HepG2 (cell line): Measurements from ENCODE around the gene GLIS2. TPM values are rescaled to one million over a fixed set of nuclear protein-coding genes. Genes with fewer than 3 reads are reported as not detected.

Experiments
- ADNP ChIP-seq: sonication (generic); formaldehyde crosslinking; IDR thresholded peaks from 2 replicates; pipeline ENCODE4 v1.4.0; 2020; ENCODE audit warnings: missing genetic modification reagents
- CEBPG ChIP-seq: IDR thresholded peaks from 2 replicates; pipeline ENCODE4 v1.6.1; 2016
- CENPX ChIP-seq: sonication (generic); formaldehyde crosslinking; IDR thresholded peaks from 2 replicates; pipeline ENCODE4 v1.9.0; 2021; ENCODE audit warnings: mild to moderate bottlenecking, missing genetic modification reagents, moderate library complexity
- CHCHD3 ChIP-seq: sonication (generic); formaldehyde crosslinking; IDR thresholded peaks from 2 replicates; pipeline ENCODE4 v1.8.0; 2022; ENCODE audit warnings: mild to moderate bottlenecking, missing genetic modification reagents, moderate library complexity
- FOXA3 ChIP-seq: IDR thresholded peaks from 2 replicates; pipeline ENCODE4 v1.6.1; 2016; ENCODE audit warnings: missing genetic modification reagents, missing compliant biosample characterization
- HDAC2 ChIP-seq: sonication (generic); formaldehyde crosslinking; IDR thresholded peaks from 2 replicates; pipeline ENCODE4 v1.4.0; 2020; ENCODE audit warnings: missing genetic modification reagents
- MAFG ChIP-seq: sonication (generic); formaldehyde crosslinking; IDR thresholded peaks from 2 replicates; pipeline ENCODE4 v1.5.1; 2020; ENCODE audit warnings: mild to moderate bottlenecking, missing genetic modification reagents
- MYC ChIP-seq: sonication (generic); formaldehyde crosslinking; IDR thresholded peaks from 2 replicates; pipeline ENCODE4 v1.9.0; 2021; ENCODE audit warnings: missing genetic modification reagents, borderline replicate concordance
- NCOA2 ChIP-seq: sonication (generic); formaldehyde crosslinking; IDR thresholded peaks from 2 replicates; pipeline ENCODE4 v1.8.0; 2022; ENCODE audit warnings: inconsistent platforms
- SOX13 ChIP-seq, 3 experiments: fragments of 450-650 bp in 1 of 3; sonication (generic) in 1 of 3; formaldehyde crosslinking in 1 of 3; IDR thresholded peaks in 2 of 3; conservative IDR thresholded peaks in 1 of 3; 2 replicates each; pipeline versions ENCODE4 v1.5.0 to v1.6.1; 2016 to 2020; ENCODE audit warnings: antibody characterized with exemption in 1 of 3, mild to moderate bottlenecking in 1 of 3, missing compliant biosample characterization in 1 of 3, missing genetic modification reagents in 1 of 3, moderate library complexity in 1 of 3
- SRSF4 ChIP-seq: fragments of 200-400 bp; formaldehyde crosslinking; IDR thresholded peaks from one replicate; pipeline ENCODE4 v1.6.1; 2018; ENCODE audit warnings: mild to moderate bottlenecking, low read depth, low read length, moderate library complexity; ENCODE audit not compliant: poor library complexity, severe bottlenecking
- ZNF317 ChIP-seq: sonication (generic); formaldehyde crosslinking; IDR thresholded peaks from 2 replicates; pipeline ENCODE4 v1.5.0; 2020; ENCODE audit warnings: mild to moderate bottlenecking, missing genetic modification reagents
- ZNF589 ChIP-seq: sonication (generic); formaldehyde crosslinking; conservative IDR thresholded peaks from 2 replicates; pipeline ENCODE4 v1.8.0; 2022; ENCODE audit warnings: mild to moderate bottlenecking, moderate library complexity, missing genetic modification reagents
- ZNF768 ChIP-seq: sonication (generic); formaldehyde crosslinking; IDR thresholded peaks from 2 replicates; pipeline ENCODE4 v1.4.0; 2020; ENCODE audit warnings: missing genetic modification reagents
- ZNF776 ChIP-seq: sonication (generic); formaldehyde crosslinking; IDR thresholded peaks from 2 replicates; pipeline ENCODE4 v1.4.0; 2020; ENCODE audit warnings: mild to moderate bottlenecking, missing genetic modification reagents
- polyA plus RNA-seq, 8 experiments: library from polyadenylated mRNA; depleted of rRNA in 3 of 8; stranded (reverse) in 7 of 8; unstranded in 1 of 8; fragments of >200 nt; fragmentation: Illumina TruSeq in 4 of 8; extraction: Trizol in 4 of 8; gene quantifications; 2 replicates each; pipeline versions ENCODE4 v1.2.1 to v1.2.3, GENCODE V29; 2011 to 2016; ENCODE audit warnings: low read depth in 4 of 8, missing spikeins in 1 of 8, mixed read lengths in 1 of 8; ENCODE audit not compliant: insufficient read depth in 1 of 8
- total RNA-seq, 5 experiments: library from RNA; depleted of rRNA; stranded (reverse); fragments of >200 nt; fragmentation: Illumina TruSeq; extraction: Trizol; gene quantifications; 2 replicates each; pipeline ENCODE4 v1.2.3, GENCODE V29; 2016; ENCODE audit warnings: low read depth in 1 of 5
- TF ChIP-seq, protein P1 (sequence below): sonication (generic); formaldehyde crosslinking; IDR thresholded peaks from 2 replicates; pipeline ENCODE4 v1.9.0; 2022; ENCODE audit warnings: low read depth, missing genetic modification reagents
- TF ChIP-seq, protein P2 (sequence below): sonication (generic); formaldehyde crosslinking; IDR thresholded peaks from 2 replicates; pipeline ENCODE4 v1.5.1; 2020; ENCODE audit warnings: mild to moderate bottlenecking, moderate library complexity, missing genetic modification reagents
- TF ChIP-seq, protein P3 (sequence below): sonication (generic); formaldehyde crosslinking; IDR thresholded peaks from 2 replicates; pipeline ENCODE4 v1.5.0; 2020; ENCODE audit warnings: mild to moderate bottlenecking, missing genetic modification reagents
- TF ChIP-seq, protein P4 (sequence below): sonication (generic); formaldehyde crosslinking; IDR thresholded peaks from 2 replicates; pipeline ENCODE4 v1.4.0; 2020; ENCODE audit warnings: missing genetic modification reagents
- TF ChIP-seq, protein P5 (sequence below): sonication (generic); formaldehyde crosslinking; IDR thresholded peaks from 2 replicates; pipeline ENCODE4 v1.4.0; 2020; ENCODE audit warnings: mild to moderate bottlenecking, missing genetic modification reagents

The GLIS2 gene
- total and polyA plus RNA-seq, 2 of the 13 experiments (the other 11 are each of a cell fraction or from before 2014, with no cell fraction given): 0.28 to 0.29 TPM

DNA sequence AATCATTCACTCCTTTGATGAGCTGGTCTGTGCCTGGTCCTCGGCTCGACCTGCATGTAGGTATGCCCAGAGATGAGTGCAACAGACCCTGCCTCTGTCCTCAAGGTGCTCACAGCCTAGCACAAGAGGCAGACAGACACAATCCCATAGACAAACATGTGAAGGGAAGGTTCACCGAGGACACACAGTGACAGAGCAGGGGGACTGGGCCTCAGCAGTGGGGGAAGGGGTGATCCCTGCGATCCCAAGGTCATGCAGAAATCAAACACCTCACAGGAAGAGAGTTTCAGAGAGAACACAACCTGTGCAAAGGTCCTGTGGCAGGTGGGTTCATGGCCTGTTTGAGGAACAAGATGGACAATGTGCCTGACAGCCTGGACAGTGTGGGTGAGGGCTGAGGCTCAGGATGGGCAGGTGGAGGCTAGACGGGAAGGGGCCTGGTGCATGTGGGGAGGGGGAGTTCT lies 51.6 kb downstream of the GLIS2 start (continued):
- TF ChIP-seq, protein P1, sequence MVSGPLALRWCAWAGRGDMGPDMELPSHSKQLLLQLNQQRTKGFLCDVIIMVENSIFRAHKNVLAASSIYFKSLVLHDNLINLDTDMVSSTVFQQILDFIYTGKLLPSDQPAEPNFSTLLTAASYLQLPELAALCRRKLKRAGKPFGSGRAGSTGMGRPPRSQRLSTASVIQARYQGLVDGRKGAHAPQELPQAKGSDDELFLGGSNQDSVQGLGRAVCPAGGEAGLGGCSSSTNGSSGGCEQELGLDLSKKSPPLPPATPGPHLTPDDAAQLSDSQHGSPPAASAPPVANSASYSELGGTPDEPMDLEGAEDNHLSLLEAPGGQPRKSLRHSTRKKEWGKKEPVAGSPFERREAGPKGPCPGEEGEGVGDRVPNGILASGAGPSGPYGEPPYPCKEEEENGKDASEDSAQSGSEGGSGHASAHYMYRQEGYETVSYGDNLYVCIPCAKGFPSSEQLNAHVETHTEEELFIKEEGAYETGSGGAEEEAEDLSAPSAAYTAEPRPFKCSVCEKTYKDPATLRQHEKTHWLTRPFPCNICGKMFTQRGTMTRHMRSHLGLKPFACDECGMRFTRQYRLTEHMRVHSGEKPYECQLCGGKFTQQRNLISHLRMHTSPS: peak; percentile 17; the same call in 1 of the 2 replicates
- TF ChIP-seq, protein P2, sequence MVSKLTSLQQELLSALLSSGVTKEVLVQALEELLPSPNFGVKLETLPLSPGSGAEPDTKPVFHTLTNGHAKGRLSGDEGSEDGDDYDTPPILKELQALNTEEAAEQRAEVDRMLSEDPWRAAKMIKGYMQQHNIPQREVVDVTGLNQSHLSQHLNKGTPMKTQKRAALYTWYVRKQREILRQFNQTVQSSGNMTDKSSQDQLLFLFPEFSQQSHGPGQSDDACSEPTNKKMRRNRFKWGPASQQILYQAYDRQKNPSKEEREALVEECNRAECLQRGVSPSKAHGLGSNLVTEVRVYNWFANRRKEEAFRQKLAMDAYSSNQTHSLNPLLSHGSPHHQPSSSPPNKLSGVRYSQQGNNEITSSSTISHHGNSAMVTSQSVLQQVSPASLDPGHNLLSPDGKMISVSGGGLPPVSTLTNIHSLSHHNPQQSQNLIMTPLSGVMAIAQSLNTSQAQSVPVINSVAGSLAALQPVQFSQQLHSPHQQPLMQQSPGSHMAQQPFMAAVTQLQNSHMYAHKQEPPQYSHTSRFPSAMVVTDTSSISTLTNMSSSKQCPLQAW (CRISPR knock-in tag): peak; percentile 66; the same call in 1 of the 2 replicates
- TF ChIP-seq MAFG: 0 out of 2 replicates have a peak, but pooled peaks have one; percentile 12
- TF ChIP-seq ZNF589: no peak
- 0 out of 2 replicates have a peak, but pooled peaks have one; percentile 55 for TF ChIP-seq ZNF317 (CRISPR knock-in tag)
- no peak for TF ChIP-seq SRSF4
- TF ChIP-seq CHCHD3 (CRISPR knock-in tag): peak; percentile 75; the same call in 1 of the 2 replicates
- peak; percentile 77 for TF ChIP-seq NCOA2
- peak; percentile 38; the same call in 1 of the 2 replicates for TF ChIP-seq CEBPG (CRISPR knock-in tag)
- TF ChIP-seq ADNP: peak; percentile 97; the same call in 1 of the 2 replicates
- TF ChIP-seq, protein P3, sequence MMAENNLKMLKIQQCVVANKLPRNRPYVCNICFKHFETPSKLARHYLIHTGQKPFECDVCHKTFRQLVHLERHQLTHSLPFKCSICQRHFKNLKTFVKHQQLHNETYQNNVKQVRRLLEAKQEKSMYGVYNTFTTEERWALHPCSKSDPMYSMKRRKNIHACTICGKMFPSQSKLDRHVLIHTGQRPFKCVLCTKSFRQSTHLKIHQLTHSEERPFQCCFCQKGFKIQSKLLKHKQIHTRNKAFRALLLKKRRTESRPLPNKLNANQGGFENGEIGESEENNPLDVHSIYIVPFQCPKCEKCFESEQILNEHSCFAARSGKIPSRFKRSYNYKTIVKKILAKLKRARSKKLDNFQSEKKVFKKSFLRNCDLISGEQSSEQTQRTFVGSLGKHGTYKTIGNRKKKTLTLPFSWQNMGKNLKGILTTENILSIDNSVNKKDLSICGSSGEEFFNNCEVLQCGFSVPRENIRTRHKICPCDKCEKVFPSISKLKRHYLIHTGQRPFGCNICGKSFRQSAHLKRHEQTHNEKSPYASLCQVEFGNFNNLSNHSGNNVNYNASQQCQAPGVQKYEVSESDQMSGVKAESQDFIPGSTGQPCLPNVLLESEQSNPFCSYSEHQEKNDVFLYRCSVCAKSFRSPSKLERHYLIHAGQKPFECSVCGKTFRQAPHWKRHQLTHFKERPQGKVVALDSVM (CRISPR knock-in tag): peak; percentile 52; the same call in 1 of the 2 replicates
- no peak for TF ChIP-seq CENPX (CRISPR knock-in tag)
- no peak for TF ChIP-seq SOX13 (IDR thresholded peaks at IDR 0.05)
- TF ChIP-seq SOX13 (CRISPR knock-in tag; conservative IDR thresholded peaks at IDR 0.05 in 1 of 2, IDR thresholded peaks at IDR 0.05 in 1 of 2): peak in 1 of 2 experiments; percentile 34; a peak in 1 of 4 replicates
- TF ChIP-seq ZNF776 (CRISPR knock-in tag): no peak
- TF ChIP-seq, protein P4, sequence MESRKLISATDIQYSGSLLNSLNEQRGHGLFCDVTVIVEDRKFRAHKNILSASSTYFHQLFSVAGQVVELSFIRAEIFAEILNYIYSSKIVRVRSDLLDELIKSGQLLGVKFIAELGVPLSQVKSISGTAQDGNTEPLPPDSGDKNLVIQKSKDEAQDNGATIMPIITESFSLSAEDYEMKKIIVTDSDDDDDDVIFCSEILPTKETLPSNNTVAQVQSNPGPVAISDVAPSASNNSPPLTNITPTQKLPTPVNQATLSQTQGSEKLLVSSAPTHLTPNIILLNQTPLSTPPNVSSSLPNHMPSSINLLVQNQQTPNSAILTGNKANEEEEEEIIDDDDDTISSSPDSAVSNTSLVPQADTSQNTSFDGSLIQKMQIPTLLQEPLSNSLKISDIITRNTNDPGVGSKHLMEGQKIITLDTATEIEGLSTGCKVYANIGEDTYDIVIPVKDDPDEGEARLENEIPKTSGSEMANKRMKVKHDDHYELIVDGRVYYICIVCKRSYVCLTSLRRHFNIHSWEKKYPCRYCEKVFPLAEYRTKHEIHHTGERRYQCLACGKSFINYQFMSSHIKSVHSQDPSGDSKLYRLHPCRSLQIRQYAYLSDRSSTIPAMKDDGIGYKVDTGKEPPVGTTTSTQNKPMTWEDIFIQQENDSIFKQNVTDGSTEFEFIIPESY (CRISPR knock-in tag): peak; percentile 67; the same call in 1 of the 2 replicates
- peak; percentile 35; the same call in 1 of the 2 replicates for TF ChIP-seq MYC (CRISPR knock-in tag)
- TF ChIP-seq HDAC2 (CRISPR knock-in tag): peak; percentile 95
- peak; percentile 58 for TF ChIP-seq FOXA3 (CRISPR knock-in tag)
- TF ChIP-seq, protein P5, sequence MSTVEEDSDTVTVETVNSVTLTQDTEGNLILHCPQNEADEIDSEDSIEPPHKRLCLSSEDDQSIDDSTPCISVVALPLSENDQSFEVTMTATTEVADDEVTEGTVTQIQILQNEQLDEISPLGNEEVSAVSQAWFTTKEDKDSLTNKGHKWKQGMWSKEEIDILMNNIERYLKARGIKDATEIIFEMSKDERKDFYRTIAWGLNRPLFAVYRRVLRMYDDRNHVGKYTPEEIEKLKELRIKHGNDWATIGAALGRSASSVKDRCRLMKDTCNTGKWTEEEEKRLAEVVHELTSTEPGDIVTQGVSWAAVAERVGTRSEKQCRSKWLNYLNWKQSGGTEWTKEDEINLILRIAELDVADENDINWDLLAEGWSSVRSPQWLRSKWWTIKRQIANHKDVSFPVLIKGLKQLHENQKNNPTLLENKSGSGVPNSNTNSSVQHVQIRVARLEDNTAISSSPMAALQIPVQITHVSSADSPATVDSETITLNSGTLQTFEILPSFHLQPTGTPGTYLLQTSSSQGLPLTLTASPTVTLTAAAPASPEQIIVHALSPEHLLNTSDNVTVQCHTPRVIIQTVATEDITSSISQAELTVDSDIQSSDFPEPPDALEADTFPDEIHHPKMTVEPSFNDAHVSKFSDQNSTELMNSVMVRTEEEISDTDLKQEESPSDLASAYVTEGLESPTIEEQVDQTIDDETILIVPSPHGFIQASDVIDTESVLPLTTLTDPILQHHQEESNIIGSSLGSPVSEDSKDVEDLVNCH (CRISPR knock-in tag): no peak
- TF ChIP-seq ZNF768 (CRISPR knock-in tag): no peak; the same call in 1 of the 2 replicates
